ENCODE measurements around the gene SNRPD3. TPM values are rescaled to one million over a fixed set of nuclear protein-coding genes. Genes with fewer than 3 reads are reported as not detected.
"Not testable (repeated sequence)": the region's sequence is repeated elsewhere in the genome, so short reads cannot be mapped to it uniquely, and the experiment has no call there.

SNRPD3 gene
- total RNA-seq, 1 donor from 2014 or later = 302 TPM

GRCh38 chr22:24601217-24602104, 45.7 kb downstream of the SNRPD3 start:
- no peaks in the 10 kb centered on the region for H3K36me3 ChIP-seq
- no peaks in the 10 kb centered on the region for H3K79me2 ChIP-seq (ENCODE audit: low read depth)
- peaks cover 18% of the 10 kb centered on the region for H3K4me1 ChIP-seq
- no peak overlapping the region for H3K27ac Mint-ChIP-seq
- no peaks in the 10 kb centered on the region for H3K9me3 ChIP-seq (ENCODE audit: low read depth)
- H3K27me3 ChIP-seq = no peaks in the 10 kb centered on the region
- H3K36me3 Mint-ChIP-seq = no peaks in the 10 kb centered on the region
- H3K9ac ChIP-seq = no peak overlapping the region
- no peaks in the 10 kb centered on the region for H3K9me3 Mint-ChIP-seq
- peaks cover 18% of the 10 kb centered on the region for H3K4me1 Mint-ChIP-seq
- H3K4me2 ChIP-seq = no peak overlapping the region
- H3F3A ChIP-seq (ENCODE audit: low read depth) = peaks cover 28% of the 10 kb centered on the region
- no peak overlapping the region for H2AFZ ChIP-seq (replicated peaks)
- no peak for DNase-seq (ENCODE audit: low spot score)
- no peak overlapping the region for H3K4me3 ChIP-seq
- no peak overlapping the region for H3K27ac ChIP-seq
- no peak overlapping the region for H3K4me3 Mint-ChIP-seq
- H3K27me3 Mint-ChIP-seq (ENCODE audit: insufficient read depth, low read depth) = peaks cover 6% of the 10 kb centered on the region
- TF ChIP-seq CTCF (IDR thresholded peaks at IDR 0.05) (no peak), EZH2 (IDR thresholded peaks at IDR 0.05) (no peak), EZH2phosphoT487 (IDR thresholded peaks at IDR 0.05) (no peak)
- H4K20me1 ChIP-seq (ENCODE audit: low read depth) = no peaks in the 10 kb centered on the region

GRCh38 chr22:24602105-24602749, 46.4 kb downstream of the SNRPD3 start:
- not testable (repeated sequence) for H3K36me3 Mint-ChIP-seq; H3K4me2 ChIP-seq; H3K36me3 ChIP-seq; H3K9ac ChIP-seq; H4K20me1 ChIP-seq (ENCODE audit: low read depth); DNase-seq (ENCODE audit: low spot score); H2AFZ ChIP-seq (replicated peaks); H3K27me3 ChIP-seq; H3K27ac ChIP-seq; H3K9me3 ChIP-seq (ENCODE audit: low read depth); H3K27ac Mint-ChIP-seq; H3K27me3 Mint-ChIP-seq (ENCODE audit: insufficient read depth, low read depth); H3K4me3 ChIP-seq; H3K9me3 Mint-ChIP-seq; H3K4me3 Mint-ChIP-seq; H3K79me2 ChIP-seq (ENCODE audit: low read depth)
- H3K4me1 ChIP-seq = peaks cover 18% of the 10 kb centered on the region
- H3K4me1 Mint-ChIP-seq = peaks cover 19% of the 10 kb centered on the region
- H3F3A ChIP-seq (ENCODE audit: low read depth) = peaks cover 29% of the 10 kb centered on the region

- Mint-ChIP-seq H3K27ac (peak within 1 kb of the TSS; percentile 87), H3K4me1 (peaks cover 19% of the 10 kb centered on the region), H3K4me3 (peak within 1 kb of the TSS; percentile 75)
- not testable (repeated sequence) for H3K27me3 Mint-ChIP-seq (ENCODE audit: insufficient read depth, low read depth); DNase-seq (ENCODE audit: low spot score); H3K27me3 ChIP-seq; H3K9me3 ChIP-seq (ENCODE audit: low read depth); H3K36me3 ChIP-seq; H4K20me1 ChIP-seq (ENCODE audit: low read depth); H2AFZ ChIP-seq (replicated peaks); H3K9me3 Mint-ChIP-seq; H3K9ac ChIP-seq; H3K36me3 Mint-ChIP-seq; H3K79me2 ChIP-seq (ENCODE audit: low read depth); H3K27ac ChIP-seq
- peaks cover 29% of the 10 kb centered on the region for H3F3A ChIP-seq (ENCODE audit: low read depth)
- H3K4me3 ChIP-seq = peak within 1 kb of the TSS; percentile 28
- peaks cover 18% of the 10 kb centered on the region for H3K4me1 ChIP-seq
- peak within 1 kb of the TSS; percentile 73 for H3K4me2 ChIP-seq
These were observed 47.3 kb downstream of the SNRPD3 start, which contains the start of gene GGT1 for GRCh38 chr22:24602847-24603769. GGT1 (plus strand) TSS chr22:24603193; CDS start chr22:24611082, 7,889 bp downstream.

Measured in neural progenitor cell (in vitro differentiated cells).